Effector memory CD8-positive, alpha-beta T cell (primary cell): ENCODE data around the gene LAMC2.

ENCODE experiments used
- ATAC-seq: fragments of 150-1000 bp; cut with Tn5 transposase; replicated peaks from 2 replicates; pipeline ENCODE4 v1.10.0; 2021; ENCODE audit warnings: mild to moderate bottlenecking, moderate library complexity
- DNase-seq, 3 experiments: peaks; one replicate each; pipeline ENCODE4 v3.0.0; 2021
- H3K27ac Mint-ChIP-seq, 2 donors: one replicate each; pipeline ENCODE4 v1.8.0; 2022; ENCODE audit warnings: mild to moderate bottlenecking in 2 of 2, mixed read lengths in 2 of 2, moderate library complexity in 2 of 2
- H3K27me3 Mint-ChIP-seq, 2 donors: one replicate each; pipeline ENCODE4 v1.8.0; 2022; ENCODE audit warnings: mixed read lengths in 2 of 2
- H3K36me3 Mint-ChIP-seq: one replicate; pipeline ENCODE4 v1.8.0; 2022; ENCODE audit warnings: mild to moderate bottlenecking, moderate library complexity, mixed read lengths; ENCODE audit not compliant: insufficient read depth
- H3K4me1 Mint-ChIP-seq, 2 donors: one replicate each; pipeline ENCODE4 v1.8.0; 2022; ENCODE audit warnings: low read depth in 2 of 2, mixed read lengths in 2 of 2
- H3K4me3 Mint-ChIP-seq, 2 donors: one replicate each; pipeline ENCODE4 v1.8.0; 2022; ENCODE audit warnings: mild to moderate bottlenecking in 2 of 2, mixed read lengths in 2 of 2, moderate library complexity in 2 of 2
- H3K9me3 Mint-ChIP-seq, 2 donors: one replicate each; pipeline ENCODE4 v1.8.0; 2022; ENCODE audit warnings: mixed read lengths in 2 of 2

The LAMC2 gene

DNA sequence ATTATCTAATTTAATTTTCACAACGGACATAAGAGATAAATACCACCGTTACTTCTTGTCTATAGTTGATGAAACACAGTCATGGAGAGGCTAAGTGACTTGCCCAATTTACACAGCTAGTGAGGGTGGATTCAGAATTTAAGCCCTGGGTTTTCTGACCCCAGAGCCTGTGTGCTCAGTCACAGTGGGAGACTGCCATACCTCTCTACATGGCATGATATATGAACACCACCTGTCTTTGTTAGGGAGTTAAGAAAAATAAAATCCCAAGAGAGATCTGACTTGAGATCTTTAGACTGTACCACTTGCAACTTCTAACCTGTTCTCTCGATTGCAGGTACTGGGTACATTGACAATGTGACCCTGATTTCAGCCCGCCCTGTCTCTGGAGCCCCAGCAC, 40.3 kb downstream of the LAMC2 start:
- DNase-seq (no peak), ATAC-seq (no peak)
- Mint-ChIP-seq H3K4me3 (no peak overlapping the region), H3K27ac (no peak overlapping the region), H3K4me1 (no peaks in the 10 kb centered on the region), H3K27me3 (peaks cover 8 to 10% of the 10 kb centered on the region in 2 donors), H3K36me3 (no peaks in the 10 kb centered on the region), H3K9me3 (no peaks in the 10 kb centered on the region)

DNA sequence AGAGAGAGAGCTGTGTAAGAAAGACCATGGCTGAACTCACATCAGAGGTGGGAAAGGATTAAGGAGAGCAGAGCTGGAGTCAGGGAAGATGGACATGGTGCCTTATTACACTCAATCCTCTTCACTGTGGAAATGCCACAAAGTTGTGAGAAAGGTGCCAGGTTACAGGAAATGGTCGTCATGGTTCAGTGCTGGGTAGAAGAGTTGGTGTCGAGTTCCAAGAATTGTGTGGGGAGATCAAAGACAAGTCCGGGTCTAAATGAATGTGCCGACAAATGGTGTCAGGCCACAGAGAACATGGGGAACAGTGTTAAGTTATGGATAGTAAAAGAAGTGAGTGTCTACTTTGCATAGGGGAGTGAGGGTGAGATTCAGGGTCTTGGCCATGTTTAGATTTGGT, 40.9 kb downstream of the LAMC2 start:
- Mint-ChIP-seq H3K27me3 (peaks cover 8 to 10% of the 10 kb centered on the region in 2 donors), H3K4me1 (no peaks in the 10 kb centered on the region), H3K9me3 (no peaks in the 10 kb centered on the region), H3K27ac (no peak overlapping the region), H3K36me3 (no peaks in the 10 kb centered on the region), H3K4me3 (no peak overlapping the region)
- no peak for ATAC-seq
- no peak for DNase-seq

DNA sequence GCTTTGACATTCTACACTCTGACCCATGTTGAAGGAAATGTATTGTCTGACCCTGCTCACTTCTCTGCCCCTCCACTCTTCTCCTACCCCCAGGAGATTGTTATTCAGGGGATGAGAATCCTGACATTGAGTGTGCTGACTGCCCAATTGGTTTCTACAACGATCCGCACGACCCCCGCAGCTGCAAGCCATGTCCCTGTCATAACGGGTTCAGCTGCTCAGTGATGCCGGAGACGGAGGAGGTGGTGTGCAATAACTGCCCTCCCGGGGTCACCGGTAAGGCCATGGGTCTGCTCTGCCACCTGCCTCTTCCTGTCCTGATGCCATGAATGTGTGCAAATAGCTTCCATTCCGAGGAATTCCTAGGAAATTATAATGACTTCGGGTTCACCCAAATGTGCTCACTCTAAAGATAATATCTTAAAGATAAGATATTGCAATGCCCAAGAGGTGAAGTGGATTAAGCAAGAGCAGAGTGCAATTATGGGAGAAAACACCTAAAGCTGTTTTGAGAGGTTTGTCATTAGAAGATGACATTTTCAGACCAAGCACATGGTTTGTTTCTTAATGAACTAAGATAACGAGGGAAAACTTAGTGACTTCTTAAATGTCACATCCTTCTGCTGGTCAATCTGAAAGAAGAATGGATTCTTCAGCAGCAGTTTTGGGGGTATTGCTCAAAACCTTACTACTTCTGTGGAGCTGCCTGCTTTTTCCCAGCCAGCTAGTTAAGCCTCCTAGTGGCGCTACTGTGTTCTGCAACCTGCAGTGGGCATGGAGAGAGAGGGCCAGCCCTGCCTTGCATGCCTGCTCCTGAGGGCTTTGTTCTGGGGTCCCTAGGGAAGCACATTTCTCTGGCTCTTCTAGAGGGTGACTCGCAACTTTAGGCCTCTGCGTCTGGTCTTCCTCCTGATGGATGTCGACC, 41.6 kb downstream of the LAMC2 start:
- no peak overlapping the region for H3K27ac Mint-ChIP-seq
- no peaks in the 10 kb centered on the region for H3K9me3 Mint-ChIP-seq
- H3K27me3 Mint-ChIP-seq, result peaks cover 8 to 10% of the 10 kb centered on the region in 2 donors
- H3K4me1 Mint-ChIP-seq, result no peaks in the 10 kb centered on the region
- H3K36me3 Mint-ChIP-seq, result no peaks in the 10 kb centered on the region
- H3K4me3 Mint-ChIP-seq, result no peak overlapping the region
- ATAC-seq (no peak), DNase-seq (no peak)

DNA sequence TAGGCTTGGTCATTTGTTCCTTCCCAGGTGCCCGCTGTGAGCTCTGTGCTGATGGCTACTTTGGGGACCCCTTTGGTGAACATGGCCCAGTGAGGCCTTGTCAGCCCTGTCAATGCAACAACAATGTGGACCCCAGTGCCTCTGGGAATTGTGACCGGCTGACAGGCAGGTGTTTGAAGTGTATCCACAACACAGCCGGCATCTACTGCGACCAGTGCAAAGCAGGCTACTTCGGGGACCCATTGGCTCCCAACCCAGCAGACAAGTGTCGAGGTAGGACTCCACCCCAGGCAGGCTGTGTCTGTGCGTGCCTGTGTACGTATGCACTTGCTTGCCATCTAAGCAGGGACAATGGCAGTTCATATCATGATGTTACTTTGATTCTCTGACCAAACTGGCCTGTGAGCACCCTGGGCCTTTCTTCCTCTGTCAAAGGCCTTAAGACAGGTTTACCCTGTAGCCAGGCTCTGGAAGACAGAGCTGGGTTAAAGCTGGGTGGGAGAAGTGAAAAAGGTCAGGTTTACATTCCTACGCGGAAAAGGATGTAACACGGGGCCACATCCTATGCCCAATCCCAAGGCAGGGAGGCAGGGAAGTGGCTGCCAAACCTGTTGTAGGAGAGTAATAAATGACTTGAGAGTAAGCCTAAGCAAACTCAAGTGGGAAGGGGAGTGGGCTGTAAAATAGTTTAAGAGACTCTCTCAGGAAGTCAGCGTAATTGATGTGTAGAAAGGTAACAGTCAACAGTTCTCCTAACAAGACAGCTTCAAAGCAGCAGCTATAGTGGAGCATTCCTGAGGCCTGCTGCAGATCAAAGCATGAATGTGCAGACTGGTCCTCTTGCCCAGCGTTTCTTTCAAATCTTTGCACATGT, 42.5 kb downstream of the LAMC2 start:
- ATAC-seq (no peak), DNase-seq (no peak)
- H3K4me3 Mint-ChIP-seq, result no peak overlapping the region
- peaks cover 8 to 10% of the 10 kb centered on the region in 2 donors for H3K27me3 Mint-ChIP-seq
- H3K9me3 Mint-ChIP-seq, result no peaks in the 10 kb centered on the region
- H3K36me3 Mint-ChIP-seq, result no peaks in the 10 kb centered on the region
- H3K4me1 Mint-ChIP-seq, result no peaks in the 10 kb centered on the region
- no peak overlapping the region for H3K27ac Mint-ChIP-seq

DNA sequence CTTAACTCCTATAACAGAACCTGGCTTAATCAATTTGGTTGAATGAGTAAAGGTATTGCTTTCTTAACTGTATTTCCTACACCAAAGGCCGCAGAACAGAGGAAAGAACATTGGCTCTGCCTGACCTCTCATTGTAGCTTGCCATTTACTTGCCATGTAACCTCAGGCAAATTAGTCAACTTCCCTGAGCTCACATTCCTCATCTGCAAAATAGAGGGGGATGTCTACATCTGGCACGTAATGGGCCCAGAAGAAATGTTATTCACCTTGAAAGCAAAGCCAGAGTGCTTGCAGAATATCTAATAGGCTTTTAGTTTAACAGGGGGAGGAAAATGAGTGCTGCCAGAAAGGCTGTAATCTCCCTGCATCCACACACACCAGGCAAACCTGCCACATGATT, 44.3 kb downstream of the LAMC2 start:
- Mint-ChIP-seq H3K4me1 (no peaks in the 10 kb centered on the region), H3K27me3 (peaks cover 8 to 16% of the 10 kb centered on the region in 2 donors), H3K9me3 (no peaks in the 10 kb centered on the region), H3K4me3 (no peak overlapping the region), H3K36me3 (no peaks in the 10 kb centered on the region), H3K27ac (no peak overlapping the region)
- DNase-seq (no peak), ATAC-seq (no peak)

DNA sequence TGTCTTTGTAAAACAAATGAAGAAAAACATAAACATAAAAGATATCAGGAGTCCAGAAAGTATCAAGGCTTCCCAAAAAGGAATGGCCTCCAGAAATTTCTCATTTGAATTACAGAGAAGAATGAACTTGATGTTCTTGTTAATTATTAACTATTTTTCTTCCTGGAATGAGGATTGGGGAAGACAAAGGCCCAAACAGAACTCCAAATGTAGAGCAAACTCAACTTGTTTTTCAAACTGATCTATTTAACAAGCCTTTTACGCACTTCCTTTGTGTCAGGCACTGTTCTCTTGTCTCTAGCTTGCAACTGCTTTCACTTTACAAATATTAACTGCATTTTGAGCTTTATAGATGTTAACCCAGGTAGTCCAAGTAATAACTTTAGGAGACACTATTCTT, 45.5 kb downstream of the LAMC2 start:
- Mint-ChIP-seq H3K27ac (no peak overlapping the region), H3K36me3 (no peaks in the 10 kb centered on the region), H3K4me1 (no peaks in the 10 kb centered on the region), H3K9me3 (no peaks in the 10 kb centered on the region), H3K4me3 (no peak overlapping the region), H3K27me3 (peaks cover 8 to 18% of the 10 kb centered on the region in 2 donors)
- ATAC-seq (no peak), DNase-seq (no peak)

DNA sequence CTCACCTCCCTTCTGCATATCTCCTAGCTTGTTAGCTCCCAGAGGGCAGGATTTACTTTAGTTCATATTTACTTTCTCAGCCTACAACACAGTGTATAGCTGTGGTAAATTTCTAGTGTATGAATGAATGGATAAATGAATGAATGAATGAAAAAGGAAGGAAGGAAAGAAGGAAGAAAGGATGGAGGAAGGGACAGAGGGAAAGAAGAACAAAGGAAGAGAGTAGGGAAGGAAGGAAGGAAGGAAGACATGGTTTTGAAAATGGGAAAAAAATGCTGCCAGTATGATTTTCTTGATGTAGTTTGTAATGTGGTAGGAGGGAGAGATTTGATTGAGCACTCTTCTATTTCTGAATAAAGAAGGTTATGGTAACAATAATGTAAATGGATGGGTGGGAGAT, 47.0 kb downstream of the LAMC2 start:
- H3K4me1 Mint-ChIP-seq, result no peaks in the 10 kb centered on the region
- no peaks in the 10 kb centered on the region for H3K36me3 Mint-ChIP-seq
- ATAC-seq (no peak), DNase-seq (no peak)
- H3K27me3 Mint-ChIP-seq, result peaks cover 0 to 11% of the 10 kb centered on the region in 2 donors
- H3K4me3 Mint-ChIP-seq, result no peak overlapping the region
- no peaks in the 10 kb centered on the region for H3K9me3 Mint-ChIP-seq
- no peak overlapping the region for H3K27ac Mint-ChIP-seq

DNA sequence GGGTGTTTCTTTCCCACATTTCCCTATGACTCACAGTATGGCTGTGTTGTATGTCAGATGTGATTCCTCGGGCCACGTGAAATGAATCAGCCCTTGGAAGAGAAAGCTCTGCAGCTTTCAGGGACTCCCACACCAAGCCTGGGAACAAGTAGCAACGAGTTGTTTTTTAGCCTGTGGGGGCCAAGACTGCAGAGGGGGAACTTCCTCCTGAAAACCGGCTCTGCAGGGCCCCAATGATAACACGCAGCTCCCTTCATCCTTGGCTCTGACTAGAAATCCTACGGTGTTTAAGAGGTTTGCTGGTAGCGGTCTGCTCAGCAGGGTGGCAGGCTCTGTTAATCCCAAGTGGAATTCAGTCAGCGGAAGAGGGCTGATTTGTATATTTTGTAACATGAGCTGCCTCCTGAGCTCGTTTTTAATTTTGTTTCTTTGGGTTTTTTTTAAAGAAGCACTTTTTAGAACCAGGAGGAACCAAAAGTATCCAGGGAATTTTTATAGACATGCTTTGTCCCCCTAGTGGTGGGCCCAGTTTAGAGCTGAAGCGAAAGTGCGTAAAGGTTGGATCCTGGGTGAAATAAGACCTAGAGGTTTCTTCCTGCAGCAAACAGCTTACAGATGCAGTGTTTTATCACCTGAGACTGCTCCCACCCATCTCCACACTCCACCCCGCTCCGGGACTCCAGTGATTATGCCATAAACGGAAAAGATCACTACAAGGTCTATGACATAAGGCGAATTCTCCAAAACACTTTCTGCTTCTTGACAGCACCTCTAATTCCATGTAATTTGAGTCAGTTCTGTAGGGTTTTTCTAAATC, 48.8 kb downstream of the LAMC2 start:
- DNase-seq, result no peak

DNA sequence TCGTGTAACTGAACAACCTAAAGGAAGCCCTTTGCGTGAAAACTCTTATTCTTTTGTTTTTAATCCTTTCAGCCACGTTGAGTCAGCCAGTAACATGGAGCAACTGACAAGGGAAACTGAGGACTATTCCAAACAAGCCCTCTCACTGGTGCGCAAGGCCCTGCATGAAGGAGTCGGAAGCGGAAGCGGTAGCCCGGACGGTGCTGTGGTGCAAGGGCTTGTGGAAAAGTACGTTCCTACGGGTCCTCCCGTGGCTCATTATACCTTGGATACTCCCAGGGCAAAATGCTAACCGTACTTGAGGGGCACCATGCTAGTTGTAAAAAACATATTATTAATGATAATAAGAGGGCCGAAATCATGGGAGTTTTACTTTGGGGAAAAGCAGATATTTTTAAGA, 49.4 kb downstream of the LAMC2 start:
- H3K36me3 Mint-ChIP-seq, result no peaks in the 10 kb centered on the region
- no peak overlapping the region for H3K27ac Mint-ChIP-seq
- peaks cover 3 to 29% of the 10 kb centered on the region in 2 donors for H3K27me3 Mint-ChIP-seq
- DNase-seq (no peak), ATAC-seq (no peak)
- H3K4me1 Mint-ChIP-seq, result no peaks in the 10 kb centered on the region
- H3K9me3 Mint-ChIP-seq, result no peaks in the 10 kb centered on the region
- no peak overlapping the region for H3K4me3 Mint-ChIP-seq

More for the DNA sequence above, 48.8 kb downstream of the LAMC2 start:
- no peak overlapping the region for H3K4me3 Mint-ChIP-seq
- H3K27ac Mint-ChIP-seq, result no peak overlapping the region
- H3K27me3 Mint-ChIP-seq, result peaks cover 0 to 23% of the 10 kb centered on the region in 2 donors
- no peak for ATAC-seq
- H3K9me3 Mint-ChIP-seq, result no peaks in the 10 kb centered on the region
- H3K4me1 Mint-ChIP-seq, result no peaks in the 10 kb centered on the region
- H3K36me3 Mint-ChIP-seq, result no peaks in the 10 kb centered on the region

DNA sequence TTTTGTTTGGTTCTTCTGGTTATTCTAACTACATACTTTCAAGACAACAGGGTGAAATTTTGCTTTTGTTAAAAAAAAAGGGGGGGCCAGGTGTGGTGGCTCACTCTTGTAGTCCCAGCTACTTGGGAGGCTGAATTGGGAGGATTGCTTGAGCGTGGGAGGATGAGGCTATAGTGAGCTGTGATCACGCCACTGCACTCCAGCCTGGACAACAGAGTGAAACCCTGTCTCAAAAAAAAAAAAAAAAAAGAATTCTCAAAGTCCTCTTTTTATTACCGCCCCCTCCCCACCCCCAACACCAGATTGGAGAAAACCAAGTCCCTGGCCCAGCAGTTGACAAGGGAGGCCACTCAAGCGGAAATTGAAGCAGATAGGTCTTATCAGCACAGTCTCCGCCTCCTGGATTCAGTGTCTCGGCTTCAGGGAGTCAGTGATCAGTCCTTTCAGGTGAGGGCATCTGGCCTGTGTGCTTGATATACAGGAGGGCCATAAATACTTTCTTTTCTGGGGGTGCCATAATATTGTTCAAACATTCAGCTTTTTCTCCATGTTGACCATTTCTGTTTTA, 50.2 kb downstream of the LAMC2 start:
- H3K36me3 Mint-ChIP-seq, result no peaks in the 10 kb centered on the region
- H3K4me3 Mint-ChIP-seq, result no peak overlapping the region
- peaks cover 5 to 35% of the 10 kb centered on the region in 2 donors for H3K27me3 Mint-ChIP-seq
- DNase-seq (no peak), ATAC-seq (no peak)
- H3K27ac Mint-ChIP-seq, result no peak overlapping the region
- no peaks in the 10 kb centered on the region for H3K4me1 Mint-ChIP-seq
- H3K9me3 Mint-ChIP-seq, result no peaks in the 10 kb centered on the region

DNA sequence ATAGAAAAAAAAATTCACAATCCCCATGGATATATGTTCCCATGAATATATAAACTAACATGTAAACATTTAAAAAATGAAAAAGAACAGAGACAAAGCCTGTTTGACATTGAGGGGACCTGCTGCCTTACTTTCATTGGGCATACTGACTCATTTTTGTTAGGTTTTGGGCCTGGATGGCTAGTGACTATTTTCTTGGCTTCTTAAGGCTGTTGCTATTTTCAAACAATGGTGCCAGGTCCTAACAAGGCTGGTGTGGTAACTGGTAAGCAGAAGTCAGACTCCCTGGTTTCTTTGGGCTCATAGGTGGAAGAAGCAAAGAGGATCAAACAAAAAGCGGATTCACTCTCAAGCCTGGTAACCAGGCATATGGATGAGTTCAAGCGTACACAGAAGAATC, 51.0 kb downstream of the LAMC2 start:
- DNase-seq (no peak), ATAC-seq (no peak)
- Mint-ChIP-seq H3K9me3 (no peaks in the 10 kb centered on the region), H3K27ac (no peak overlapping the region), H3K4me3 (no peak overlapping the region), H3K27me3 (peaks cover 5 to 35% of the 10 kb centered on the region in 2 donors), H3K4me1 (no peaks in the 10 kb centered on the region), H3K36me3 (no peaks in the 10 kb centered on the region)

DNA sequence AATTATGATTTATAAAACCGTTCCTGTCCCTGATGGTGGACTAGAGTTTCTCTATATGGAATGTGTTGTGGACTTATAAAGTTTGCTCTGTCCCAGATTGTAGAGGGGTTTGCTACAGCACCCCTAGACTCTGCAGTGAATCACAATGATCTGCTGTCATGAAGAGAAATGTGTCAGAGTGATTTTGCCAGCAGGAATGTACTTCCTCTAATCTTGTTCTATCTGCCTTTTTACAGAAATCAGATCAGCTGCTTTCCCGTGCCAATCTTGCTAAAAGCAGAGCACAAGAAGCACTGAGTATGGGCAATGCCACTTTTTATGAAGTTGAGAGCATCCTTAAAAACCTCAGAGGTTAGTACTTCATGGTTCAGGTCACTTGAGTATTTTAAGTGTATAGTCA, 52.0 kb downstream of the LAMC2 start:
- no peak overlapping the region for H3K4me3 Mint-ChIP-seq
- no peaks in the 10 kb centered on the region for H3K9me3 Mint-ChIP-seq
- peaks cover 5 to 40% of the 10 kb centered on the region in 2 donors for H3K27me3 Mint-ChIP-seq
- ATAC-seq (no peak), DNase-seq (no peak)
- H3K36me3 Mint-ChIP-seq, result no peaks in the 10 kb centered on the region
- H3K4me1 Mint-ChIP-seq, result no peaks in the 10 kb centered on the region
- no peak overlapping the region for H3K27ac Mint-ChIP-seq

DNA sequence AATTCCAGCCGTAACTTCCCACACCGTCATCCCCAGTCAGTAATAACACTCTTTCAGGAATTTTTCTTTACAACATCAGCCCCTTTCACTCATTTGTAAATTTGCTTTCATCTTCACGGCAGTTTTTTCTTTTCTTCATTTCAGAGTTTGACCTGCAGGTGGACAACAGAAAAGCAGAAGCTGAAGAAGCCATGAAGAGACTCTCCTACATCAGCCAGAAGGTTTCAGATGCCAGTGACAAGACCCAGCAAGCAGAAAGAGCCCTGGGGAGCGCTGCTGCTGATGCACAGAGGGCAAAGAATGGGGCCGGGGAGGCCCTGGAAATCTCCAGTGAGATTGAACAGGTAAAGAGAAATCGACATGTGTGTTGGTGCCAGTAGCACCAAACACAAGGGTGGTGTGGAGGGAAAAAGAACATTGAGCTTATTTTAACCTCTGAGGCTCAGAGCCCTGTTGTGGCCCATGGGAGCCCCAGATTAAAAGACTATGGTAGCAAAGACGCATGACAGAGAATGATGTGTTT, 53.2 kb downstream of the LAMC2 start:
- no peaks in the 10 kb centered on the region for H3K36me3 Mint-ChIP-seq
- H3K4me3 Mint-ChIP-seq, result no peak overlapping the region
- DNase-seq, result no peak
- H3K9me3 Mint-ChIP-seq, result no peaks in the 10 kb centered on the region
- no peak overlapping the region for H3K27ac Mint-ChIP-seq
- peaks cover 5 to 49% of the 10 kb centered on the region in 2 donors for H3K27me3 Mint-ChIP-seq
- no peaks in the 10 kb centered on the region for H3K4me1 Mint-ChIP-seq
- no peak for ATAC-seq
